ENCODE data around the gene RLN3. TPM values are rescaled to one million over a fixed set of nuclear protein-coding genes. Genes with fewer than 3 reads are reported as not detected.

The RLN3 gene
- polyA plus RNA-seq, 1 donor (not counting 4 experiments of a cell fraction or from before 2014, with no cell fraction given), result not detected

DNA sequence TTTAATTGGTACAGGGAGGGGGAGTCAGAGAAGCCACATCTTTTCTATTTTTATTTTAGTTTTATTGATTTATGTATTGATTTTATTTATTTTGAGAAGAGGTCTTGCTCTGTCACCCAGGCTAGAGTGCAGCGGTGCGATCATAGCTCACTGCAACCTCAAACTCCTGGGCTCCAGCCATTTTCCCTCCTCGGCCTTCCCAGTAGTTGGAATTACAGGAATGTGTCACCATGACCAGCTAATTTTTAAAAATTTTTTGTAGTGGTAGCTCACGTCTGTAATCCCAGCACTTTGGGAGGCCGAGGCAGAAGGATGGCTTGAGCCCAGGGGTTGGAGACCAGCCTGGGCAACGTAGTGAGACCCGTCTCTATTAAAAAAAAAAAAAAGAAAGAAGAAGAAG is 7.8 kb downstream of the RLN3 start:
- Histone ChIP-seq H2AFZ (ENCODE audit: control insufficient read depth, low read length) (no peak overlapping the region), H3K9me1 (ENCODE audit: control insufficient read depth, extremely low read depth, insufficient read depth, low read length) (no peaks in the 10 kb centered on the region), H4K20me1 (ENCODE audit: control insufficient read depth, extremely low read depth, insufficient read depth, low read length) (no peaks in the 10 kb centered on the region), H3K4me1 (ENCODE audit: control insufficient read depth, extremely low read depth, insufficient read depth, low read length) (no peaks in the 10 kb centered on the region), H3K36me3 (ENCODE audit: control insufficient read depth in 2 of 2, extremely low read depth in 1 of 2, insufficient read depth in 2 of 2, low read length in 2 of 2) (no peaks in the 10 kb centered on the region), H3K27ac (ENCODE audit: control insufficient read depth, insufficient read depth, low read length) (no peak overlapping the region), H3K9ac (ENCODE audit: control insufficient read depth, extremely low read depth, insufficient read depth, low read length) (no peak overlapping the region), H3K79me2 (ENCODE audit: control insufficient read depth, insufficient read depth, low read length) (no peaks in the 10 kb centered on the region), H3K27me3 (ENCODE audit: control insufficient read depth, extremely low read depth, insufficient read depth, low read length) (no peaks in the 10 kb centered on the region), H3K4me3 (ENCODE audit: control insufficient read depth in 2 of 3, extremely low read depth in 1 of 3, insufficient read depth in 2 of 3, low read depth in 1 of 3, low read length in 3 of 3) (no peak overlapping the region), H3K9me3 (ENCODE audit: control insufficient read depth, low read depth, low read length) (no peaks in the 10 kb centered on the region), H3K4me2 (ENCODE audit: control insufficient read depth, extremely low read depth, insufficient read depth, low read depth, low read length) (no peak overlapping the region)
- FAIRE-seq (no peak), DNase-seq (ENCODE audit: low read depth, low spot score) (no peak)
- no peak for TF ChIP-seq EZH2 (IDR thresholded peaks at IDR 0.05; ENCODE audit: low read length)
- TF ChIP-seq, protein P1, sequence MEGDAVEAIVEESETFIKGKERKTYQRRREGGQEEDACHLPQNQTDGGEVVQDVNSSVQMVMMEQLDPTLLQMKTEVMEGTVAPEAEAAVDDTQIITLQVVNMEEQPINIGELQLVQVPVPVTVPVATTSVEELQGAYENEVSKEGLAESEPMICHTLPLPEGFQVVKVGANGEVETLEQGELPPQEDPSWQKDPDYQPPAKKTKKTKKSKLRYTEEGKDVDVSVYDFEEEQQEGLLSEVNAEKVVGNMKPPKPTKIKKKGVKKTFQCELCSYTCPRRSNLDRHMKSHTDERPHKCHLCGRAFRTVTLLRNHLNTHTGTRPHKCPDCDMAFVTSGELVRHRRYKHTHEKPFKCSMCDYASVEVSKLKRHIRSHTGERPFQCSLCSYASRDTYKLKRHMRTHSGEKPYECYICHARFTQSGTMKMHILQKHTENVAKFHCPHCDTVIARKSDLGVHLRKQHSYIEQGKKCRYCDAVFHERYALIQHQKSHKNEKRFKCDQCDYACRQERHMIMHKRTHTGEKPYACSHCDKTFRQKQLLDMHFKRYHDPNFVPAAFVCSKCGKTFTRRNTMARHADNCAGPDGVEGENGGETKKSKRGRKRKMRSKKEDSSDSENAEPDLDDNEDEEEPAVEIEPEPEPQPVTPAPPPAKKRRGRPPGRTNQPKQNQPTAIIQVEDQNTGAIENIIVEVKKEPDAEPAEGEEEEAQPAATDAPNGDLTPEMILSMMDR (optimal IDR thresholded peaks at IDR 0.05 in 1 of 3, IDR thresholded peaks at IDR 0.05 in 1 of 3, conservative IDR thresholded peaks at IDR 0.05 in 1 of 3; ENCODE audit: extremely low read depth in 1 of 3, insufficient read depth in 2 of 3, low read length in 3 of 3), result no peak
- dilution Hi-C loops (cut with MboI; ENCODE audit: extremely low pct_ligation_motif_present, low sequenced_read_pairs), result no loop called here

DNA sequence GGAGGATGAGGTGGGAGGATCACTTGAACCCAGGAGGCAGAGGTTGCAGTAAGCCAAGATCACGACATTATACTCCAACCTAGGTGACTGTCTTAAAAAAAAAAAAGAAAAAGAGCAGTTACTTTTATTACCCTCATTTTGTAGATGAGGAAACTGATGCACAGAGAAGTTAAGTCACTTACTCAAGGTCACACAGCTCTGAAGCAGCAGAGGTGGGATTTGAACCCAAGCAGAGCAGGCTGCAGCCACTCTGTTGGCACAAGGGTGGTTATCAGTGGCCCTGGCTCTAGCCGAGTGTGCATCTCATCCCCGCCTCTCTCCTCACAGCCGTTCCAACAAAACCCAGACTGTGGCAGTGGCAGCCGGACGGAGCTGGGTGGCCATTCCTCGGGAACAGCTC is 11.2 kb downstream of the RLN3 start:
- H3K27ac ChIP-seq (ENCODE audit: control insufficient read depth, insufficient read depth, low read length), result no peak overlapping the region
- no peak overlapping the region for H3K4me3 ChIP-seq (ENCODE audit: control insufficient read depth in 2 of 3, extremely low read depth in 1 of 3, insufficient read depth in 2 of 3, low read depth in 1 of 3, low read length in 3 of 3)
- H2AFZ ChIP-seq (ENCODE audit: control insufficient read depth, low read length), result no peak overlapping the region
- dilution Hi-C loops (cut with MboI; ENCODE audit: extremely low pct_ligation_motif_present, low sequenced_read_pairs), result no loop called here
- no peaks in the 10 kb centered on the region for H3K4me1 ChIP-seq (ENCODE audit: control insufficient read depth, extremely low read depth, insufficient read depth, low read length)
- no peaks in the 10 kb centered on the region for H3K79me2 ChIP-seq (ENCODE audit: control insufficient read depth, insufficient read depth, low read length)
- H3K27me3 ChIP-seq (ENCODE audit: control insufficient read depth, extremely low read depth, insufficient read depth, low read length), result no peaks in the 10 kb centered on the region
- H3K4me2 ChIP-seq (ENCODE audit: control insufficient read depth, extremely low read depth, insufficient read depth, low read depth, low read length), result no peak overlapping the region
- FAIRE-seq (no peak), DNase-seq (ENCODE audit: low read depth, low spot score) (no peak)
- no peaks in the 10 kb centered on the region for H3K9me3 ChIP-seq (ENCODE audit: control insufficient read depth, low read depth, low read length)
- no peaks in the 10 kb centered on the region for H4K20me1 ChIP-seq (ENCODE audit: control insufficient read depth, extremely low read depth, insufficient read depth, low read length)
- TF ChIP-seq EZH2 (IDR thresholded peaks at IDR 0.05; ENCODE audit: low read length), result no peak
- TF ChIP-seq, protein P1 (optimal IDR thresholded peaks at IDR 0.05 in 1 of 3, IDR thresholded peaks at IDR 0.05 in 1 of 3, conservative IDR thresholded peaks at IDR 0.05 in 1 of 3; ENCODE audit: extremely low read depth in 1 of 3, insufficient read depth in 2 of 3, low read length in 3 of 3), result no peak
- no peak overlapping the region for H3K9ac ChIP-seq (ENCODE audit: control insufficient read depth, extremely low read depth, insufficient read depth, low read length)
- H3K9me1 ChIP-seq (ENCODE audit: control insufficient read depth, extremely low read depth, insufficient read depth, low read length), result no peaks in the 10 kb centered on the region
- H3K36me3 ChIP-seq (ENCODE audit: control insufficient read depth in 2 of 2, extremely low read depth in 1 of 2, insufficient read depth in 2 of 2, low read length in 2 of 2), result no peaks in the 10 kb centered on the region

Measured in keratinocyte (primary cell).